NCI-H748 treated with DMSO at 0.1 percent for 48 hours (cell line): ENCODE results near the gene RPL35A.
"Not testable (repeated sequence)": the region's sequence is repeated elsewhere in the genome, so short reads cannot be mapped to it uniquely, and the experiment has no call there.

ENCODE experiments used
- DNase-seq: peaks from one replicate; lab custom pipeline; 2025; lab: John Stamatoyannopoulos, UW

The RPL35A gene

DNA sequence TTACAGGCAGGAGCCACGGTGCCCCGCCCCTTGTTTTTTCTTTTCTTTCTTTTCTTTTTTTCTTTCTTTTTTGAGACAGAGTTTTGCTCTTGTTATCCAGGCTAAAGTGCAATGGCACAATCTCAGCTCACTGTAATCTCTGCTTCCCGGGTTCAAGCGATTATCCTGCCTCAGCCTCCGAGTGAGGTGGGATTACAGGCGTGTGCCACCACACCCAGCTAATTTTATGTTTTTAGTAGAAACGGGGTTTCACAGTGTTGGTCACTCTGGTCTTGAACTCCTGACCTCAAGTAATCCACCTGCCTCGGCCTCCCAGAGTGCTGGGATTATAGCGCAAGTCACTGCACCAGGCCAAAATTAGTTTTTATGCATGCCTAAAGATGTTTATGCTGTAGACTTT, 2.5 kb downstream of the RPL35A start:
- no peak for DNase-seq

DNA sequence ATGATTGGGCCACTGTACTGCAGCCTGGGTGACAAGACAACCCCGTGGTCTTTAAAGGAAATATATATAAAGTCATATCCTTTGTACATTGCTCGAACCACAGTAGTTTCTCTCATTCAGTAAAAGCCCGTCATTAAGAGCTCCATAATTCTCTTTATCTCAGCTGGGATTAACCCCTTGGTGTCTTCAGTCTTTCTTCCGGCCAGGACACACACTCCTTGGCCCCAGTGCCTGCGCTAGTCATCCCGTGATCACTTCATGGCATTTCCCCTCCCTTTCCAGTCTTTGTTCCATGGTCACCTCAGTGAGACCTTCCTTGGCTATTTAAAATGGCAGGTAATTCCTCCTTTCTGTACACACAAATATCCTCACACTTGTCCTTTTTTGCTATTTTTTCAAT, 3.3 kb downstream of the RPL35A start:
- no peak for DNase-seq

- DNase-seq, result no peak
Observed at GRCh38 chr3:197953881-197954280, 3.9 kb downstream of the RPL35A start.

GRCh38 chr3:197955892-197956477, 6.0 kb downstream of the RPL35A start:
- no peak for DNase-seq

GRCh38 chr3:197956626-197956988, 6.6 kb downstream of the RPL35A start:
- DNase-seq, result no peak

GRCh38 chr3:197957790-197958133, 7.8 kb downstream of the RPL35A start:
- no peak for DNase-seq

GRCh38 chr3:197958346-197958745, 8.4 kb downstream of the RPL35A start:
- no peak for DNase-seq

GRCh38 chr3:197958848-197959247, 8.9 kb downstream of the RPL35A start:
- DNase-seq, result not testable (repeated sequence)

DNA sequence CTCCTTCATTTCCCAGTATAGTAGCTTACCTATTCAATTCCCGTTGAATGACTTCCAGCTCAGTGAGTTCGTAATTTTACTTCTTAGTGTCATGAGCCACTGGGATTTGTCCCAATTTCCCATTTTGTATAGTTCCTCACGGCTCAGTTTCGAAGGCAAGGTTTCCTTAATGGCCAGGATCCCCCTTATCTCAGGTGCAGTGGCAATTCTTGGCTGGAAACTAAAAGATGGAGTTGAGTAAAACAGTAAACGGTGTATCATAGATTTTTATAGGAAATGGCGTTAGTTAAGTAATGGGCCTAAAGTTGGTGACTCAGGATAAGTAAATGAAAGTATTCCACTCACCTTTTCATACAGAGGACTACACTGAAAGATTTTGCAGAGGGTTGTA, 9.5 kb downstream of the RPL35A start:
- no peak for DNase-seq

- peak; percentile 63 for DNase-seq
Observed at GRCh38 chr3:197959891-197960693, 10.1 kb downstream of the RPL35A start, which contains the start of gene LMLN. LMLN (plus strand) TSS chr3:197960217; CDS start chr3:197960246, 29 bp downstream.

DNA sequence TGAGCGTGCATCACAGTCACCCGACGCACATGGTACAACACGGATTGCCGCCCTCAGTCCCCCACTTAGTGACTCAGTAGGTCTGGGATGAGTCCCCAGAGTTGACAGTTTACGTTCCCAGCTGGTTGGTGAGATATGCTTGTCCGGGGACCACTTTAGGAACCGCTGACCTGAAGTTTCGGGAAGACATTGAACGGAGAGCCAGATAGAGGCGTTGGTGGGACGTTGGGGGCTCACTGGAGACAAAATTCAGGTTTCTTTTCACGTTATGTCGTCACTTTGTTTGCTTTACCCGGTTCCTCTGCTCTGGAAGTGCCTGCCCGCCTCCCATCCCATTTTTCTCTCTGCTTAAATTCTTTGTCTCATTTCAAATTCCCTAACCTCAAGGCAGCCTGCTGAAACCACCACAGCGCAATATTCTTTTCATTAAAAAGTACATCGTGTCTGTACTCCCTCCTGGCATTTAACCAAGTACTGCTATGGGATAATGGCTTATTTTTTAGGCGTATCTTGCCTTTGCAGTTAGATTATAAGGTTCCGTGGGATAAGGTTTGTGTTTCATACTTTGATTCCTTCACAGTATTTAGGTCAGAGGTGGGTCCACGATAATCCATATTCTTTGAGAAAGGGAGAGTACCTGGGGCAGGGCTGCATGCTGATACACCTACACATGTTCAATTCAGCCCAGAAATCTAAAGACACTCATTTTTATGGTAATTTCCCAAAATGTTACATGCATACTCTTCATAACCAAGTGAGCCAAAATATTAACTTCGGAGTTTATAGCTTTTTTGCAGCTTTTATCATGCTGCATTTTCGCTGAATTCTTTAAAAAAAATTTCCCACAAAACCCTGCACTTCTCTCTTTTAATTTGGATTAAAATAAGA, 10.9 kb downstream of the RPL35A start:
- no peak for DNase-seq

DNA sequence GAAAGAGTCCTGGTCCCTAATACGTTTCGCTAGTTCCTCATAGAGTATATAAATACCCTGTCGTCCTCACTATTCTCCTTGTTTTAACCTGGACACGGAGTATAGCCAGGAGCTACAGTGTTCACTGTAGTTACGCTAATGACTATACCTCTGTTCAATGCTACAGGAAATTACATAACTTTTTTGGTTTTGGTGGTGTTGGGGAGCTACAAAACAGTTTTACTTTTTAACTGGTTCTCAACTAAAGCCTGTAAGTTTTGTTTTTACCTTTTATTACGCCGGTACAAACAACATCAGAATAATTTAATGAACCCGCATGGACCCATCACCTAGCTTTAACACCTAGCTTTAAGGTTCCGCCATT, 11.6 kb downstream of the RPL35A start:
- no peak for DNase-seq

- no peak for DNase-seq
Observed at GRCh38 chr3:197963019-197963637, 13.1 kb downstream of the RPL35A start.

DNA sequence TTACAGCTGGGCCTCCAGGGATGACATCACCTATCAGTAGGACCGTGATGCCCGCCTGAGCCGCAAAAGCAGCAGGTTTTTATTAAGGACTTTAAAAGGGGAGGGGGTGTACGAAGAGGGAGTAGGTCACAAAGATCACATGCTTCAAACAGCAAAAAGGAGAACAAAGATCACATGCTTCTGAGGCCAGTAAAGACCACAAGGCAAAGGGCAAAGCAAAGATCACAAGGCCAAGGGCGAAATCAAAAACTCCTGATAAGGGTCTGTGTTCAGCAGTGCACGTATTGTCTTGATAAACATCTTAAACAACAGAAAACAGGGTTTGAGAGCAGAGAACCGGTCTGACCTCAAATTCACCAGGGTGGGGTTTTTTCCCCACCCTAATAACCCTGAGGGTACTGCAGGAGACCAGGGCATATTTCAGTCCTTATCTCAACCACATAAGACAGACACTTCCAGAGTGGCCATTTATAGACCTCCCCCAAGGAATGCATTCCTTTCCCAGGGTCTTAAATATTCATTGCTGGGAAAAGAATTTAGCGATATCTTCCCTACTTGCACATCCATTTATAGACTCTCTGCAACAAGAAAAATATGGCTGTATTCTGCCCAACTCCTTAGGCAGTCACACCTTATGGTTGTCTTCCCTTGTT, 17.5 kb downstream of the RPL35A start:
- DNase-seq, result not testable (repeated sequence)

GRCh38 chr3:197970588-197970987, 20.6 kb downstream of the RPL35A start:
- no peak for DNase-seq

GRCh38 chr3:197974016-197974415, 24.0 kb downstream of the RPL35A start:
- DNase-seq, result no peak

- no peak for DNase-seq
Observed at GRCh38 chr3:197975311-197975710, 25.3 kb downstream of the RPL35A start.

GRCh38 chr3:197983076-197983475, 33.1 kb downstream of the RPL35A start:
- no peak for DNase-seq

- DNase-seq, result no peak
Observed at GRCh38 chr3:197989651-197990050, 39.7 kb downstream of the RPL35A start.

DNA sequence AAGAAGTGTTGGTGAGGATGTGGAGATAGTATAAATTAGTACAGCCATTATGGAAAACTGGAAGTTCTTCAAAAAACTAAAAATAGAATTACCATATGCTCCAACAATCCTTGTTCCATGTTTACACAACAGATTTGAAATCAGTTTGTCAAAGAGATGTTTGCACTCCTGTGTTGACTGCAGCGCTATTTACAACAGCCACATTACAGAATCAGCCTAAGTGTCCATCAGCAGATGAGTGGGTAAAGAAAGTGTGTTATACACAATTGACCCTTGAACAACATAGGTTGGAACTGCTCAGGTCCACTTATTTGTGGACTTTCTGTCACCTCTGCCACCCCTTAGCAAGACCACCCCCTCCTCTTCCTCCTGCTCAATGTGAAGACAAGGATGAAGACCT, 44.7 kb downstream of the RPL35A start:
- no peak for DNase-seq

DNA sequence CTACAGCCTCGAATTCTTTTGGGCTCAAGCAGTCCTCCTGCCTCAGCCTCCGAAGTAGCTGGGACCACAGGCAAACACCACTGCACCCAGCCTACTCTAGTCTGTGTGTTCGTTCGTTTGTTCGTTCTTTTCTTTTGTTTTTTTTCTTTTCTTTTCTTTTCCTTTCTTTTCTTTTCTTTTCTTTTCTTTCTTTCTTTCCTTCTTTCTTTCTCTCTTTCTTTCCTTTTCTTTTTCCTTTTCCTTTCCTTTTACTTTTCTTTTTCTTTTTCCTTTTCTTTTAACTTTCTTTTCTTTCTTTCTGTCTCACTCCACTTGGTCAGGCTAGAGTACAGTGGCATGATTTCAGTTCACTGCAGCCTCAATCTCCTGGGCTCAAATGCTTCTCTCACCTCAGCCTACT, 46.9 kb downstream of the RPL35A start:
- no peak for DNase-seq

GRCh38 chr3:197997936-197998335, 47.9 kb downstream of the RPL35A start:
- no peak for DNase-seq
